IMR-90 (cell line): ENCODE measurements around the gene ARL6IP6. TPM values are rescaled to one million over a fixed set of nuclear protein-coding genes. Genes with fewer than 3 reads are reported as not detected.

Source experiments
- ATAC-seq: fragments of 200-7000 bp; cut with Tn5 transposase; 2 replicates; pipeline ENCODE4 v1.9.1; 2020; ENCODE audit warnings: low read depth, mild to moderate bottlenecking, moderate library complexity
- BruUV-seq: library from RNA; stranded (reverse); fragments of 400-500 nt; replicated peaks from 2 replicates; lab custom pipeline; 2021; lab: Mats Ljungman, UMichigan
- CTCF ChIA-PET: fragments of 300-600 bp; formaldehyde crosslinking; extraction: SDS; loops from one replicate; lab custom pipeline; 2021; ENCODE audit warnings: antibody characterized with exemption; lab: Yijun Ruan, JAX
- POLR2A ChIA-PET: fragments of 300-600 bp; sonication (Branson Sonifier 250); formaldehyde crosslinking; loops from one replicate; lab custom pipeline; 2022; ENCODE audit warnings: antibody characterized with exemption; ENCODE audit not compliant: unreplicated experiment; lab: Charles Lee
- DNase-seq: peaks from one replicate; pipeline ENCODE4 v3.0.0; 2013
- H2AFZ ChIP-seq: replicated peaks from 2 replicates; pipeline ENCODE3; 2013; ENCODE audit warnings: low read length, mild to moderate bottlenecking; ENCODE audit not compliant: poor library complexity
- H2AK5ac ChIP-seq: 2 replicates; pipeline ENCODE4 v1.6.1; 2013; ENCODE audit warnings: low read depth, low read length, inconsistent platforms
- H2AK9ac ChIP-seq: replicated peaks from 2 replicates; pipeline ENCODE3; 2013; ENCODE audit warnings: mild to moderate bottlenecking, low read depth, low read length, moderate library complexity; ENCODE audit not compliant: poor library complexity
- H2BK120ac ChIP-seq: 2 replicates; pipeline ENCODE4 v1.6.1; 2013; ENCODE audit warnings: low read depth, low read length, inconsistent platforms
- H2BK15ac ChIP-seq: 3 replicates; pipeline ENCODE4 v1.6.1; 2013; ENCODE audit warnings: low read depth, low read length, inconsistent platforms
- H2BK20ac ChIP-seq: 2 replicates; pipeline ENCODE4 v1.6.1; 2013; ENCODE audit warnings: low read depth, mild to moderate bottlenecking, inconsistent platforms, low read length, moderate library complexity
- H2BK5ac ChIP-seq: 2 replicates; pipeline ENCODE4 v1.6.1; 2013; ENCODE audit warnings: mild to moderate bottlenecking, low read depth, low read length, inconsistent platforms; ENCODE audit not compliant: poor library complexity, severe bottlenecking
- H3K14ac ChIP-seq: replicated peaks from 2 replicates; pipeline ENCODE4 v1.6.1; 2013; ENCODE audit warnings: low read depth, low read length, inconsistent platforms
- H3K18ac ChIP-seq: 2 replicates; pipeline ENCODE4 v1.6.1; 2013; ENCODE audit warnings: low read depth, low read length, control low read depth
- H3K23ac ChIP-seq: 2 replicates; pipeline ENCODE4 v1.6.1; 2013; ENCODE audit warnings: low read depth, low read length, inconsistent platforms
- H3K27ac ChIP-seq: 2 replicates; pipeline ENCODE4 v1.5.1; 2013; ENCODE audit warnings: mild to moderate bottlenecking, control low read depth, low read length; ENCODE audit not compliant: insufficient read depth
- H3K27me3 ChIP-seq: 2 replicates; pipeline ENCODE4 v1.6.1; 2013; ENCODE audit warnings: low read length; ENCODE audit not compliant: control insufficient read depth, insufficient read depth
- H3K36me3 ChIP-seq: 2 replicates; pipeline ENCODE4 v1.6.1; 2013; ENCODE audit warnings: low read length, mixed read lengths; ENCODE audit not compliant: control insufficient read depth, insufficient read depth
- H3K4ac ChIP-seq: 2 replicates; pipeline ENCODE4 v1.6.1; 2013; ENCODE audit warnings: low read depth, low read length, inconsistent platforms
- H3K4me1 ChIP-seq: 2 replicates; pipeline ENCODE4 v1.6.1; 2013; ENCODE audit warnings: low read length, mixed read lengths; ENCODE audit not compliant: control insufficient read depth, insufficient read depth
- H3K4me2 ChIP-seq: 2 replicates; pipeline ENCODE4 v1.6.1; 2013; ENCODE audit warnings: low read depth, mild to moderate bottlenecking, control low read depth, low read length, moderate library complexity
- H3K4me3 ChIP-seq: 2 replicates; pipeline ENCODE4 v1.5.1; 2013; ENCODE audit warnings: low read depth, mild to moderate bottlenecking, control low read depth, low read length, moderate library complexity; ENCODE audit not compliant: insufficient read depth
- H3K56ac ChIP-seq: 2 replicates; pipeline ENCODE4 v1.6.1; 2013; ENCODE audit warnings: low read length, inconsistent platforms; ENCODE audit not compliant: insufficient read depth; ENCODE audit errors: extremely low read depth
- H3K79me1 ChIP-seq, 2 experiments: 2 replicates each; pipeline ENCODE4 v1.6.1; 2013; ENCODE audit warnings: low read length in 2 of 2, inconsistent platforms in 1 of 2, low read depth in 1 of 2
- H3K9ac ChIP-seq: 2 replicates; pipeline ENCODE4 v1.6.1; 2013; ENCODE audit warnings: low read depth, low read length, control low read depth
- H3K9me1 ChIP-seq: 2 replicates; pipeline ENCODE4 v1.6.1; 2013; ENCODE audit warnings: low read length, inconsistent platforms; ENCODE audit not compliant: insufficient read depth
- H3K9me3 ChIP-seq: 2 replicates; pipeline ENCODE4 v1.6.1; 2013; ENCODE audit warnings: low read length; ENCODE audit not compliant: control insufficient read depth, insufficient read depth
- H4K20me1 ChIP-seq: 2 replicates; pipeline ENCODE4 v1.6.1; 2013; ENCODE audit warnings: low read length, inconsistent platforms; ENCODE audit not compliant: insufficient read depth
- H4K5ac ChIP-seq: 2 replicates; pipeline ENCODE4 v1.6.1; 2013; ENCODE audit warnings: mild to moderate bottlenecking, low read depth, low read length, control low read depth
- H4K8ac ChIP-seq, 2 experiments: 2 replicates each; pipeline ENCODE4 v1.6.1; 2013; ENCODE audit warnings: low read depth in 2 of 2, low read length in 2 of 2, control low read depth in 1 of 2, inconsistent platforms in 1 of 2
- H4K91ac ChIP-seq: 2 replicates; pipeline ENCODE4 v1.6.1; 2013; ENCODE audit warnings: low read depth, low read length, inconsistent platforms; ENCODE audit not compliant: insufficient read depth
- CEBPB ChIP-seq: IDR thresholded peaks from 2 replicates; pipeline ENCODE4 v1.6.1; 2012; ENCODE audit warnings: low read depth, low read length, improper control_type of control experiment
- FOS ChIP-seq: fragments of 150-350 bp; IDR thresholded peaks from 2 replicates; pipeline ENCODE4 v1.6.1; 2016; ENCODE audit warnings: low read depth, low read length
- MAFK ChIP-seq: IDR thresholded peaks from 2 replicates; pipeline ENCODE4 v1.6.1; 2012; ENCODE audit warnings: low read depth, low read length, improper control_type of control experiment
- dilution Hi-C: fragments of 300-500 bp; cut with HindIII; formaldehyde crosslinking; loops from one replicate; pipeline ENCODE4 v1.14.3; 2018; ENCODE audit warnings: low sequenced_read_pairs; ENCODE audit not compliant: unreplicated experiment
- in situ Hi-C: fragments of 300-500 bp; cut with MboI; formaldehyde crosslinking; loops from 3 replicates; pipeline ENCODE4 v1.14.3; 2019; ENCODE audit warnings: low sequenced_read_pairs, inconsistent platforms, mixed read lengths
- intact Hi-C: fragments of 100-400 bp; cut with micrococcal nuclease; formaldehyde crosslinking; loops from 2 replicates; pipeline ENCODE4 v1.10.0; 2022
- polyA plus RNA-seq, 3 experiments: library from polyadenylated mRNA; depleted of rRNA; stranded (reverse); fragments of >200 nt; gene quantifications; 2 replicates each; pipeline ENCODE4 v1.2.3, GENCODE V29; 2012; ENCODE audit warnings: low replicate concordance in 1 of 3
- total RNA-seq: library from RNA; depleted of rRNA; stranded (reverse); fragments of >200 nt; gene quantifications from 2 replicates; pipeline ENCODE4 v1.2.3, GENCODE V29; 2012

The ARL6IP6 gene
- total and polyA plus RNA-seq, 2 of the 4 experiments (the other 2 are of a cell fraction) = 4.1 to 14.7 TPM

DNA sequence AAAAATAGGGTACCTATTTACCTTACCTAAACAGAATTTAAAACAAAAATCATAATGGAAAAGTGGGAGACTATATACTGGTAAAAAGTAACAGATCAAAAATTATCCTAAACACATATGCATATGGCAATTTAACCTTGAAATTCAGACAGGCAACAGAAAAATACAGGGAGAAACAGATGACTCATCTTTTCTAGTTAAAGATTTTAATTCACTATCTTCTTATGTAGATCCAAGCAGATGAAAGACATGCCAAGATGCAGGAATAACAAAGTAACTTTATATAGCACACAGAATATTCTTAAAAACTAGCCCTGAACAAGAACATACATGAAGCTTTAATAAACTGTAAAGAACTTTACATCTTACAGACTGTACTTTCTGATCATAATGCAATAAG lies 32.1 kb upstream of the ARL6IP6 start:
- H3K9me3 ChIP-seq = no peaks in the 10 kb centered on the region
- H3K9me1 ChIP-seq = peaks cover 4% of the 10 kb centered on the region; the same call in 1 of the 2 replicates
- in situ Hi-C loops = no loop called here
- peaks cover 8% of the 10 kb centered on the region for H3K36me3 ChIP-seq
- H3K4me3 ChIP-seq = no peak overlapping the region
- H3K4me1 ChIP-seq = no peaks in the 10 kb centered on the region
- no peak overlapping the region for H3K14ac ChIP-seq
- H3K27ac ChIP-seq = no peak overlapping the region
- TF ChIP-seq MAFK = peak; percentile 44; the same call in 1 of the 2 replicates
- TF ChIP-seq CEBPB = no peak
- TF ChIP-seq FOS = peak; percentile 28; the same call in 1 of the 2 replicates
- no peak overlapping the region for H2AK9ac ChIP-seq
- H4K8ac ChIP-seq = no peak overlapping the region
- intact Hi-C loops = loop anchor here (5.0 kb wide), 1 partner anchor 34 kb away; no protein-coding TSS in a partner anchor
- H3K27me3 ChIP-seq = no peaks in the 10 kb centered on the region
- H3K4me2 ChIP-seq = no peak overlapping the region
- no peak overlapping the region for H3K18ac ChIP-seq
- H2BK20ac ChIP-seq = no peak overlapping the region
- no peaks in the 10 kb centered on the region for H4K20me1 ChIP-seq
- peak; percentile 18 for DNase-seq
- peaks cover 6 to 23% of the 10 kb centered on the region in 2 experiments; a peak in 3 of 4 replicates for H3K79me1 ChIP-seq
- BruUV-seq = no TSS peak
- no peak overlapping the region for H2BK120ac ChIP-seq
- H4K91ac ChIP-seq = no peak overlapping the region
- H3K9ac ChIP-seq = no peak overlapping the region
- H2BK5ac ChIP-seq = no peak overlapping the region
- H2AK5ac ChIP-seq = no peak overlapping the region
- no peak overlapping the region for H2AFZ ChIP-seq
- dilution Hi-C loops = no loop called here
- ChIA-PET POLR2A (no interaction called here), CTCF (no interaction called here)
- no peak overlapping the region for H2BK15ac ChIP-seq
- no peak overlapping the region for H3K4ac ChIP-seq
- H3K23ac ChIP-seq = no peak overlapping the region
- H4K5ac ChIP-seq = no peak overlapping the region
- H3K56ac ChIP-seq = no peak overlapping the region
- ATAC-seq = no peak
